ENCODE results near the gene DENND5B. TPM values are rescaled to one million over a fixed set of nuclear protein-coding genes. Genes with fewer than 3 reads are reported as not detected.

Gene DENND5B
- total RNA-seq, 6 experiments from 2014 or later, result 12.6 to 18.4 (median 16.6) TPM

DNA sequence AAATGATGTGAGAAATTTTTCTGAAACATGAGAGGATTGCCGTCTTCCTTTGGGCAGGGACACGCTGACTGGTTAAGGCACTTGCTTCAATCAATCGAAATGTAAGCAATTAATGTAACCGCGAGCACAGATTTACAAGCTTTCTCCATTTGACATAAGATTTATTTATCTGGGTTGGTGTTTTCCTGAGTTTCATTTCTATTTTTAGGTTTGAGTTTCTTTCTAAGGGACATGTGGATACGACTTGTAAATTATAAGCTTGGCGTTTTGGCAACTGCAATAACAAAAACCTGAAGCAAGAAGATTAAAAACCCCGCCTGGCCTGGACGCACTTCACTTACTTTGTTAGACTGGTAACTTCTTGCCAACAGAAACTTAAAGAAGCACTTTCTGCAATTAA lies 244.7 kb downstream of the DENND5B start:
- Histone ChIP-seq H3K27me3 (no peaks in the 10 kb centered on the region), H3K9me3 (no peaks in the 10 kb centered on the region), H3K4me1 (no peaks in the 10 kb centered on the region), H3K27ac (no peak overlapping the region), H3K36me3 (no peaks in the 10 kb centered on the region), H3K4me3 (no peak overlapping the region)
- WGBS (ENCODE audit: insufficient coverage, low coverage, low lambda C conversion rate, missing lambda C conversion rate), result 56% methylated on average over 9 of the region's 9 CpGs
- DNase-seq (no peak), ATAC-seq (no peak)
- TF ChIP-seq, protein P1, sequence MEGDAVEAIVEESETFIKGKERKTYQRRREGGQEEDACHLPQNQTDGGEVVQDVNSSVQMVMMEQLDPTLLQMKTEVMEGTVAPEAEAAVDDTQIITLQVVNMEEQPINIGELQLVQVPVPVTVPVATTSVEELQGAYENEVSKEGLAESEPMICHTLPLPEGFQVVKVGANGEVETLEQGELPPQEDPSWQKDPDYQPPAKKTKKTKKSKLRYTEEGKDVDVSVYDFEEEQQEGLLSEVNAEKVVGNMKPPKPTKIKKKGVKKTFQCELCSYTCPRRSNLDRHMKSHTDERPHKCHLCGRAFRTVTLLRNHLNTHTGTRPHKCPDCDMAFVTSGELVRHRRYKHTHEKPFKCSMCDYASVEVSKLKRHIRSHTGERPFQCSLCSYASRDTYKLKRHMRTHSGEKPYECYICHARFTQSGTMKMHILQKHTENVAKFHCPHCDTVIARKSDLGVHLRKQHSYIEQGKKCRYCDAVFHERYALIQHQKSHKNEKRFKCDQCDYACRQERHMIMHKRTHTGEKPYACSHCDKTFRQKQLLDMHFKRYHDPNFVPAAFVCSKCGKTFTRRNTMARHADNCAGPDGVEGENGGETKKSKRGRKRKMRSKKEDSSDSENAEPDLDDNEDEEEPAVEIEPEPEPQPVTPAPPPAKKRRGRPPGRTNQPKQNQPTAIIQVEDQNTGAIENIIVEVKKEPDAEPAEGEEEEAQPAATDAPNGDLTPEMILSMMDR (IDR thresholded peaks at IDR 0.05), result no peak
- no peak for TF ChIP-seq POLR2A (IDR thresholded peaks at IDR 0.05)
- intact Hi-C loops (cut with DNase I), result no loop called here

DNA sequence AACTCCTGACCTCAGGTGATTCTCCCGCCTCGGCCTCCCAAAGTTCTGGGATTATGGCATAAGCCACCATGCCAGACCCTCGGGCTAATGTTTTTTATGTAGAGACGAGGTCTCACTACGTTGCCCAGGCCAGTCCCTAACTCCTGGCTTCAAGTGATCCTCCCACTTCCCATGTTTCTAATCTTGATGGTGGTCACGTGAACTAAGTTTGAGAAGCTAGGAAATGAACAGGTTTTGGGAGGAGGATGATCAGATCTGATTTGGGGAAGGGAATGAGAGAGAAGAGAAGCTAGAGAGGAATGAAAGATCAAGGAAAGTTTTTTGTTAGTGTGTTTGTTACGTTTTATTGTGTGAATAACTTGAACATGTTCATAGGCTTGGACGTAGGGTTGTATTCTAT lies 247.8 kb downstream of the DENND5B start:
- H3K27me3 ChIP-seq, result no peaks in the 10 kb centered on the region
- intact Hi-C loops (cut with DNase I), result no loop called here
- DNase-seq, result no peak
- ATAC-seq, result no peak
- H3K4me3 ChIP-seq, result no peak overlapping the region
- no peak for TF ChIP-seq POLR2A (IDR thresholded peaks at IDR 0.05)
- TF ChIP-seq, protein P1 (IDR thresholded peaks at IDR 0.05), result no peak
- no peaks in the 10 kb centered on the region for H3K4me1 ChIP-seq
- H3K9me3 ChIP-seq, result no peaks in the 10 kb centered on the region
- WGBS (ENCODE audit: insufficient coverage, low coverage, low lambda C conversion rate, missing lambda C conversion rate), result 78% methylated on average over 8 of the region's 8 CpGs
- no peaks in the 10 kb centered on the region for H3K36me3 ChIP-seq
- H3K27ac ChIP-seq, result no peak overlapping the region

DNA sequence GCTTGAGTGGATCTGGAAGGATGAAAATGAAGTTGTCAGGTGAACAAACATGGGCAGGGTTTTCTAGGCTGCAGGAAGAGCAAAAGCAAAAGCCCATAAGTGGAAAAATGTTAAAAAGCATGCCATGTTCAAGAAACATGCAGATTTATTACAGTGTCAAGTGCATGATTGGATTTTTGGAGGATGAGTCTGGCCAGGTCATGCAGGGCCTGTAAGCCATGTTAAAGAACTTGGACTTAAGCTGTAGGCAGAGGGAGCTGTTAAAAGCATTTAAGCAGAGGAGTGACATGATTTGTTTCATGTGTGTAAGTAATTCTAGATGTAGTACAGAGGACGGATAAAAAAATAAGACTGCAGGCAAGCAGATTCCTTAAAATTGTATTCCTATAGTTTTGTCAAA lies 248.7 kb downstream of the DENND5B start:
- intact Hi-C loops (cut with DNase I), result no loop called here
- ATAC-seq (no peak), DNase-seq (no peak)
- Histone ChIP-seq H3K4me3 (no peak overlapping the region), H3K9me3 (no peaks in the 10 kb centered on the region), H3K4me1 (no peaks in the 10 kb centered on the region), H3K36me3 (no peaks in the 10 kb centered on the region), H3K27me3 (no peaks in the 10 kb centered on the region), H3K27ac (no peak overlapping the region)
- no peak for TF ChIP-seq POLR2A (IDR thresholded peaks at IDR 0.05)
- TF ChIP-seq, protein P1 (IDR thresholded peaks at IDR 0.05), result no peak
- WGBS (ENCODE audit: insufficient coverage, low coverage, low lambda C conversion rate, missing lambda C conversion rate), result 78% methylated on average over 1 of the region's 1 CpG

DNA sequence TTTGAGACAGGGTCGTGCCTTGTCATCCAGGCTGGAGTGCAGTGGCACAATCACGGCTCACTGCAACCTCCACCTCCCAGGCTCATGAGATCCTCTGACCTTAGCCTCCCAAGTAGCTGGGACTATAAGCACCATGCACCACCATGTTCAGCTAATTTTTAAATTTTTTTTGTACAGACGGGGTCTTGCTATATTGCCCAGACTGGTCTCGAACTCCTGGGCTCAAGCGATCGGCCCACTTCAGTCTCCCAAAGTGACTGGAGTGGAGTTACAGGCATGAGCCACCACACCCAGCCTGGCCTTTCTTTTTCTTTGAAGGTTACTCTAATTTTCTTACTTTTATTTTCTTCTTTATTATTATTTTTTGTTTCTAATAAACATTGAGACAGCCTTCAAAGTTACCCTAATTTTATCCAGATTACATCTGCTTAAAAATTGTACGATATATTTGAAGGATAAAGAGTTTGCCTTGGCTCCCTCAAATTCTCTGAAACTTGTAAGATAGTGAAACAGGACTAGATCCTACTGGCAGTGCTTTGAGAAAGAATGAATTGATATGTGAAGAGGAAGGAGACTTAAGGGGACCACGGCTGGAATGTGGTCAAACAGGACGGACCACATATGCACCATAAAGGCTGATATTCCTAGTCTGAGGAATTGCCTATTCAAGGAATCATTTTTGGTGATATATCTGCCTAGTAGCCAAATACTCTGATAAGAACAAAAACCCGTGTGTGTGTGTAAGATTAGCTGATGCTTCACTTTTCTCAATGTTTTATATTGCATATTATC lies 250.9 kb downstream of the DENND5B start:
- intact Hi-C loops (cut with DNase I), result no loop called here
- no peak for ATAC-seq
- no peaks in the 10 kb centered on the region for H3K36me3 ChIP-seq
- 84% methylated on average over 6 of the region's 10 CpGs for WGBS (ENCODE audit: insufficient coverage, low coverage, low lambda C conversion rate, missing lambda C conversion rate)
- no peak for DNase-seq
- no peaks in the 10 kb centered on the region for H3K27me3 ChIP-seq
- no peak overlapping the region for H3K4me3 ChIP-seq
- H3K27ac ChIP-seq, result no peak overlapping the region
- no peaks in the 10 kb centered on the region for H3K4me1 ChIP-seq
- no peaks in the 10 kb centered on the region for H3K9me3 ChIP-seq
- TF ChIP-seq, protein P1 (IDR thresholded peaks at IDR 0.05), result no peak
- TF ChIP-seq POLR2A (IDR thresholded peaks at IDR 0.05), result no peak

All from right lobe of liver (tissue), 6 donors.